HT1080 (cell line): ENCODE measurements around the gene NCR2. TPM values are rescaled to one million over a fixed set of nuclear protein-coding genes. Genes with fewer than 3 reads are reported as not detected.

Experiments used
- DNase-seq: peaks from one replicate; pipeline ENCODE4 v3.0.0-alpha.2; 2015; ENCODE audit warnings: low read depth
- small RNA-seq: library from RNA; depleted of rRNA; stranded (forward); fragments of <200 nt; gene quantifications from one replicate; pipeline ENCODE3, GENCODE V24; 2014
- total RNA-seq: library from RNA; depleted of rRNA; stranded (reverse); fragments of >200 nt; shearing (Covaris generic); gene quantifications from 2 replicates; pipeline ENCODE4 v1.2.3, GENCODE V29; 2014; rRNA removed

NCR2 gene
- total RNA-seq, 1 experiment from 2014 or later, result not detected

GRCh38 chr6:41396335-41396734 is 60.9 kb downstream of the NCR2 start:
- DNase-seq, result no peak

- DNase-seq, result no peak
These were observed 64.0 kb downstream of the NCR2 start for GRCh38 chr6:41399424-41399823.

Small RNA genes within 50 kb of the gene (small RNA-seq; reads per million reads assigned to genes)
- not detected for gene RNU6-643P

Other genes starting within 250 kb of the NCR2 start
- gene TREML1, start 181.3 kb upstream of the NCR2 start, total RNA-seq, result 0.23 TPM in 1 of 2 replicates, not detected in the other
- 0.68 and 1.5 TPM in 2 replicates for gene TREM2, start 172.5 kb upstream of the NCR2 start, total RNA-seq
- gene TREML2, start 134.5 kb upstream of the NCR2 start, total RNA-seq, result not detected in 2 replicates
- not detected in 2 replicates for gene TREML4, start 107.3 kb upstream of the NCR2 start, total RNA-seq
- gene TREM1, start 48.9 kb upstream of the NCR2 start, total RNA-seq, result 0.57 TPM in 1 of 2 replicates, not detected in the other
- 4.9 and 10.8 TPM in 2 replicates for gene FOXP4, start 210.8 kb downstream of the NCR2 start, total RNA-seq